AG04450 (cell line): ENCODE results near the gene SMARCAD1. TPM values are rescaled to one million over a fixed set of nuclear protein-coding genes. Genes with fewer than 3 reads are reported as not detected.
"Not testable (repeated sequence)": the region's sequence is repeated elsewhere in the genome, so short reads cannot be mapped to it uniquely, and the experiment has no call there.

Experiments
- CTCF ChIA-PET: fragments of 300-600, 350-600 bp; formaldehyde crosslinking; extraction: SDS; loops from one replicate; lab custom pipeline; 2022; ENCODE audit warnings: antibody characterized with exemption, inconsistent platforms; lab: Charles Lee
- POLR2A ChIA-PET: fragments of 350-600 bp; formaldehyde crosslinking; extraction: SDS; loops from one replicate; lab custom pipeline; 2021; ENCODE audit warnings: antibody characterized with exemption, inconsistent platforms; lab: Yijun Ruan, JAX
- DNase-seq: peaks from one replicate; pipeline ENCODE4 v3.0.0-alpha.2; 2011; ENCODE audit warnings: low read depth, low spot score
- H3K27ac ChIP-seq: one replicate; pipeline ENCODE4 v1.5.1; 2012; ENCODE audit warnings: low read depth, low read length, control low read depth
- H3K27me3 ChIP-seq: one replicate; pipeline ENCODE4 v1.6.0; 2012; ENCODE audit warnings: low read length; ENCODE audit not compliant: control insufficient read depth, insufficient read depth
- H3K4me3 ChIP-seq: 2 replicates; pipeline ENCODE4 v1.5.1; 2011; ENCODE audit warnings: mild to moderate bottlenecking, low read depth, low read length, control low read depth
- H3K9me3 ChIP-seq: 2 replicates; pipeline ENCODE4 v1.5.1; 2012; ENCODE audit warnings: low read length; ENCODE audit not compliant: control insufficient read depth, insufficient read depth
- CTCF ChIP-seq: IDR thresholded peaks from 2 replicates; pipeline ENCODE4 v1.5.1; 2011; ENCODE audit warnings: low read depth, low read length, control low read depth, inconsistent platforms
- polyA plus RNA-seq: library from polyadenylated mRNA; depleted of rRNA; stranded (reverse); fragments of >200 nt; gene quantifications from 2 replicates; pipeline ENCODE4 v1.2.3, GENCODE V29; 2011

SMARCAD1 gene
- polyA plus RNA-seq, 1 experiment, result 39.6 TPM

DNA sequence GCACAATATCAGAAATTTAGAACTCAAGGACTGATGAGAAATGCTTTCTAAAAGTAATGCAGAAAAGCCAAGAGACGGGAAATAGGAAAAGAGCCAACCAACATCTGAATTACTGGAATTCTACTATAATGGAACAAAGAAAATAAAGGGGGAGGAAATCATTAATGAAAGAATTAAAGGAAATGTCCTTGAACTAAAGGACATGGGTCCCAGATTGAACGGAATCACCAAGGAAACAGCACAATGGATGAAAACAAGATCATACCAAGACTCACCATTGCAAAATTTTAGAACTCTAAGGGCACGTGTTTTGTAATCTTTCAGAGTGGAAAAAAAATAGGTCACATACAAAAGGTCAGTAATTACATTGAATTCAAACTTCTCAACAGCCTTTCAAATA is 99.0 kb downstream of the SMARCAD1 start:
- no peak overlapping the region for H3K4me3 ChIP-seq
- ChIA-PET CTCF (interaction anchor here (1.5 to 2.6 kb wide), 2 partner anchors 101 to 289 kb away, joined by 5 to 11 read pairs; no protein-coding TSS in a partner anchor), POLR2A (no interaction called here)
- H3K9me3 ChIP-seq, result no peaks in the 10 kb centered on the region
- H3K27ac ChIP-seq, result no peak overlapping the region
- no peak for TF ChIP-seq CTCF
- H3K27me3 ChIP-seq, result no peaks in the 10 kb centered on the region
- DNase-seq, result no peak

GRCh38 chr4:94307231-94307871 is 99.7 kb downstream of the SMARCAD1 start:
- DNase-seq, result no peak
- ChIA-PET CTCF (interaction anchor here (1.0 kb wide), 1 partner anchor 83 kb away, joined by 3 read pairs; no protein-coding TSS in a partner anchor), POLR2A (no interaction called here)

DNA sequence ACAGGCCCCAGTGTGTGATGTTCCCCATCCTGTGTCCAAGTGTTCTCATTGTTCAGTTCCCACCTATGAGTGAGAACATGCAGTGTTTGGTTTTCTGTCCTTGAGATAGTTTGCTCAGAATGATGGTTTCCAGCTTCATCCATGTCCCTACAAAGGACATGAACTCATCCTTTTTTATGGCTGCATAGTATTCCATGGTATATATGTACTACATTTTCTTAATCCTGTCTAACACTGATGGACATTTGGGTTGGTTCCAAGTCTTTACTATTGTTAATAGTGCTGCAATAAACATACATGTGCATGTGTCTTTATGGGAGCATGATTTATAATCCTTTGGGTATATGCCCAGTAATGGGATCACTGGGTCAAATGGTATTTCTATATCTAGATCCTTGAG is 112.3 kb downstream of the SMARCAD1 start:
- H3K4me3 ChIP-seq, H3K9me3 ChIP-seq, POLR2A ChIA-PET, CTCF ChIA-PET, H3K27ac ChIP-seq, H3K27me3 ChIP-seq, DNase-seq: not testable (repeated sequence)

More at GRCh38 chr4:94307231-94307871, 99.7 kb downstream of the SMARCAD1 start:
- Histone ChIP-seq H3K9me3 (no peaks in the 10 kb centered on the region), H3K27me3 (no peaks in the 10 kb centered on the region), H3K4me3 (no peak overlapping the region), H3K27ac (no peak overlapping the region)
- TF ChIP-seq CTCF, result no peak

- no peak for DNase-seq
- ChIA-PET CTCF (no interaction called here), POLR2A (no interaction called here)
- Histone ChIP-seq H3K27me3 (peaks cover 3% of the 10 kb centered on the region), H3K4me3 (no peak overlapping the region), H3K27ac (no peak overlapping the region), H3K9me3 (peaks cover 10% of the 10 kb centered on the region)
- no peak for TF ChIP-seq CTCF
These were observed 118.2 kb downstream of the SMARCAD1 start for GRCh38 chr4:94325835-94326234.

DNA sequence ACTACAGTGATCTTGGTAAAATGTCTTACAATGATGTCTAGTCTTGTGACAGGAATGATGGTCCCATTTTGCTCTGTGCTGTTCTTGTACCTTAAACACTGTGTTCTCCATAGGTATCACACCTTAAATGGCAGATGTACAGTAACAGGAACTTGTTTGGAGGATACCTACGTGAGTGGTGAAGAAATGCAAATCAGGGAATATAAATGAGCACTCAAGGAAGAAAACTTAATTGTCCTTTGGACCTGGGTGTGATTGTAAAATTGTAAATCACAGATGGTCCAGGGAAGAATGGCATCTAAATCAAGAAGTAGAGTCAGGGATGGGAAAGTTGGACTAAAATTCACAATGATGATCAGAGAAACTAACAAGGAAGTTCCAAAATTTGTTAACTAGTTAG is 122.3 kb downstream of the SMARCAD1 start:
- ChIA-PET POLR2A (no interaction called here), CTCF (no interaction called here)
- H3K9me3 ChIP-seq, result peaks cover 10% of the 10 kb centered on the region
- DNase-seq, result no peak
- TF ChIP-seq CTCF, result no peak
- no peak overlapping the region for H3K27ac ChIP-seq
- no peak overlapping the region for H3K4me3 ChIP-seq
- H3K27me3 ChIP-seq, result peaks cover 7% of the 10 kb centered on the region
